Endodermal cell (in vitro differentiated cells): Measurements from ENCODE around the gene DENND5A. TPM values are rescaled to one million over a fixed set of nuclear protein-coding genes. Genes with fewer than 3 reads are reported as not detected.
"Not testable (repeated sequence)": the region's sequence is repeated elsewhere in the genome, so short reads cannot be mapped to it uniquely, and the experiment has no call there.

ENCODE experiments used
- DNase-seq: peaks from one replicate; pipeline ENCODE4 v3.0.0-alpha.2; 2017
- H3K27ac ChIP-seq: 2 replicates; pipeline ENCODE4 v1.5.1; 2013; ENCODE audit warnings: mild to moderate bottlenecking, low read depth, low read length, moderate library complexity
- H3K27me3 ChIP-seq: 2 replicates; pipeline ENCODE4 v1.6.1; 2013; ENCODE audit warnings: mild to moderate bottlenecking, low read length, moderate library complexity; ENCODE audit not compliant: insufficient read depth, control insufficient read depth, poor library complexity, severe bottlenecking
- H3K36me3 ChIP-seq: 2 replicates; pipeline ENCODE4 v1.7.0; 2013; ENCODE audit warnings: mild to moderate bottlenecking, low read length, moderate library complexity; ENCODE audit not compliant: control insufficient read depth, insufficient read depth
- H3K4me1 ChIP-seq: one replicate; pipeline ENCODE4 v1.7.0; 2013; ENCODE audit warnings: low read length; ENCODE audit not compliant: control insufficient read depth, insufficient read depth
- H3K4me3 ChIP-seq: 2 replicates; pipeline ENCODE4 v1.5.1; 2013; ENCODE audit warnings: mild to moderate bottlenecking, low read length, moderate library complexity
- H3K9ac ChIP-seq: 2 replicates; pipeline ENCODE4 v1.6.1; 2013; ENCODE audit warnings: mild to moderate bottlenecking, low read length, moderate library complexity; ENCODE audit not compliant: poor library complexity, severe bottlenecking; ENCODE audit errors: extremely low read depth
- H3K9me3 ChIP-seq: 2 replicates; pipeline ENCODE4 v1.6.1; 2013; ENCODE audit warnings: mild to moderate bottlenecking, low read length, moderate library complexity; ENCODE audit not compliant: control insufficient read depth
- H3K27ac Mint-ChIP-seq: 2 replicates; pipeline ENCODE4 v1.8.0; 2020; ENCODE audit warnings: mixed read lengths
- H3K27me3 Mint-ChIP-seq: 2 replicates; pipeline ENCODE4 v1.8.0; 2021; ENCODE audit warnings: mild to moderate bottlenecking, mixed read lengths; ENCODE audit not compliant: insufficient read depth
- H3K36me3 Mint-ChIP-seq: 2 replicates; pipeline ENCODE4 v1.8.0; 2020; ENCODE audit warnings: low read depth, mixed read lengths
- H3K4me1 Mint-ChIP-seq: 2 replicates; pipeline ENCODE4 v1.8.0; 2020; ENCODE audit warnings: mixed read lengths
- H3K4me3 Mint-ChIP-seq: 2 replicates; pipeline ENCODE4 v1.8.0; 2020; ENCODE audit warnings: mild to moderate bottlenecking, moderate library complexity, mixed read lengths
- H3K9me3 Mint-ChIP-seq: 2 replicates; pipeline ENCODE4 v1.8.0; 2020; ENCODE audit warnings: mild to moderate bottlenecking, mixed read lengths
- CTCF ChIP-seq: fragments of 200-600 bp; sonication (generic); conservative IDR thresholded peaks from 2 replicates; pipeline ENCODE4 v1.5.0; 2021; ENCODE audit warnings: antibody characterized with exemption, mild to moderate bottlenecking
- WGBS, 2 experiments: methylation state at CpG; one replicate each; pipeline versions ENCODE4 v1.1.5 to v1.1.7; 2013; ENCODE audit warnings: missing lambda C conversion rate in 2 of 2, mixed read lengths in 1 of 2; ENCODE audit not compliant: insufficient coverage in 1 of 2, insufficient read length in 1 of 2; 5-methylcytosine and 5-hydroxymethylcytosine counted together
- total RNA-seq, 2 donors: library from RNA; stranded (reverse); fragmentation: NEBNext Ultra II Directional in 1 of 2; extraction: Animal tissue kit (Norgen Biotek cat#: 25700) in 1 of 2; gene quantifications; 2 replicates in 1 of 2; 3 replicates in 1 of 2; pipeline ENCODE4 v1.2.1, GENCODE V29; 2021

Gene DENND5A
- total RNA-seq, 2 donors from 2014 or later: 119 to 171 TPM

- no peak overlapping the region for H3K4me3 ChIP-seq
- H3K9me3 ChIP-seq: peaks cover 4% of the 10 kb centered on the region
- 91 to 94% methylated on average over 3 to 4 of the region's 4 CpGs for WGBS, 2 experiments
- H3K36me3 ChIP-seq: peaks cover 12% of the 10 kb centered on the region
- no peak overlapping the region for H3K27ac ChIP-seq
- H3K4me1 ChIP-seq: no peaks in the 10 kb centered on the region
- no peaks in the 10 kb centered on the region for H3K27me3 ChIP-seq
- peak; percentile 68 for TF ChIP-seq CTCF
- H3K36me3 Mint-ChIP-seq: peaks cover 16% of the 10 kb centered on the region
- peaks cover 5% of the 10 kb centered on the region for H3K9me3 Mint-ChIP-seq
- H3K9ac ChIP-seq: no peak overlapping the region
- no peaks in the 10 kb centered on the region for H3K27me3 Mint-ChIP-seq
- H3K4me3 Mint-ChIP-seq: no peak overlapping the region
- H3K4me1 Mint-ChIP-seq: peaks cover 29% of the 10 kb centered on the region
- no peak overlapping the region for H3K27ac Mint-ChIP-seq
- DNase-seq: no peak
Observed at GRCh38 chr11:9259981-9260837, 4.9 kb downstream of the DENND5A start.

DNA sequence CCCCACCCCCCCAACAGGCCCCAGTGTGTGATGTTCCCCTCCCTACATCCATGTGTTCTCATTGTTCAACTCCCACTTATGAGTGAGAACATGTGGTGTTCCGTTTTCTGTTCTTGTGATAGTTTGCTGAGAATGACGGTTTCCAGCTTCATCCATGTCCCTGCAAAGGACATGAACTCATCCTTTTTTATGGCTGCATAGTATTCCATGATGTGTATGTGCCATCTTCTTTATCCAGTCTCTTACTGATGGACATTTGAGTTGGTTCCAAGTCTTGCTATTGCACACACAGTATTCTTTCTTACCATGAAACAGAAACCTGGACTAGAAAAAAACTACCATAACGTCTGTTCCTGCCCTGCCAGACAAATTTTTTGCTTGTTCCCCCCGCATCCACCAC lies 6.9 kb downstream of the DENND5A start:
- H3K27me3 Mint-ChIP-seq, H3K9me3 Mint-ChIP-seq, H3K9ac ChIP-seq, DNase-seq, H3K27ac Mint-ChIP-seq, H3K9me3 ChIP-seq, H3K4me3 ChIP-seq, H3K4me3 Mint-ChIP-seq, H3K4me1 ChIP-seq, H3K27ac ChIP-seq, H3K27me3 ChIP-seq: not testable (repeated sequence)
- Mint-ChIP-seq H3K36me3 (peaks cover 18% of the 10 kb centered on the region), H3K4me1 (peaks cover 23% of the 10 kb centered on the region)
- peaks cover 18% of the 10 kb centered on the region for H3K36me3 ChIP-seq
- WGBS, 2 experiments: 96 to 98% methylated on average over 4 of the region's 4 CpGs

- Histone ChIP-seq H3K27me3 (no peaks in the 10 kb centered on the region), H3K36me3 (peaks cover 19% of the 10 kb centered on the region), H3K27ac (no peak overlapping the region), H3K4me3 (no peak overlapping the region), H3K4me1 (no peaks in the 10 kb centered on the region), H3K9me3 (peaks cover 4% of the 10 kb centered on the region), H3K9ac (no peak overlapping the region)
- H3K27me3 Mint-ChIP-seq: no peaks in the 10 kb centered on the region
- H3K4me3 Mint-ChIP-seq: no peak overlapping the region
- H3K4me1 Mint-ChIP-seq: peaks cover 16% of the 10 kb centered on the region
- TF ChIP-seq CTCF: no peak
- WGBS, 2 experiments: 100% methylated on average over 1 to 3 of the region's 3 CpGs
- no peak overlapping the region for H3K27ac Mint-ChIP-seq
- peaks cover 5% of the 10 kb centered on the region for H3K9me3 Mint-ChIP-seq
- peaks cover 23% of the 10 kb centered on the region for H3K36me3 Mint-ChIP-seq
- no peak for DNase-seq
Observed at GRCh38 chr11:9254416-9254815, 10.7 kb downstream of the DENND5A start.
